AG09319 (cell line): ENCODE data around the gene FBXO34.

Experiments
- DNase-seq: peaks from one replicate; pipeline ENCODE4 v3.0.0-alpha.2; 2010; ENCODE audit warnings: low read depth; ENCODE audit errors: extremely low read depth
- TF ChIP-seq, protein P1 (sequence below): IDR thresholded peaks from 2 replicates; pipeline ENCODE4 v1.5.1; 2011; ENCODE audit warnings: low read depth, mild to moderate bottlenecking, inconsistent platforms, low read length, moderate library complexity

The FBXO34 gene, protein sequence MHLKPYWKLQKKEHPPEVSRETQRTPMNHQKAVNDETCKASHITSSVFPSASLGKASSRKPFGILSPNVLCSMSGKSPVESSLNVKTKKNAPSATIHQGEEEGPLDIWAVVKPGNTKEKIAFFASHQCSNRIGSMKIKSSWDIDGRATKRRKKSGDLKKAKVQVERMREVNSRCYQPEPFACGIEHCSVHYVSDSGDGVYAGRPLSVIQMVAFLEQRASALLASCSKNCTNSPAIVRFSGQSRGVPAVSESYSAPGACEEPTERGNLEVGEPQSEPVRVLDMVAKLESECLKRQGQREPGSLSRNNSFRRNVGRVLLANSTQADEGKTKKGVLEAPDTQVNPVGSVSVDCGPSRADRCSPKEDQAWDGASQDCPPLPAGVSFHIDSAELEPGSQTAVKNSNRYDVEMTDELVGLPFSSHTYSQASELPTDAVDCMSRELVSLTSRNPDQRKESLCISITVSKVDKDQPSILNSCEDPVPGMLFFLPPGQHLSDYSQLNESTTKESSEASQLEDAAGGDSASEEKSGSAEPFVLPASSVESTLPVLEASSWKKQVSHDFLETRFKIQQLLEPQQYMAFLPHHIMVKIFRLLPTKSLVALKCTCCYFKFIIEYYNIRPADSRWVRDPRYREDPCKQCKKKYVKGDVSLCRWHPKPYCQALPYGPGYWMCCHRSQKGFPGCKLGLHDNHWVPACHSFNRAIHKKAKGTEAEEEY

DNA sequence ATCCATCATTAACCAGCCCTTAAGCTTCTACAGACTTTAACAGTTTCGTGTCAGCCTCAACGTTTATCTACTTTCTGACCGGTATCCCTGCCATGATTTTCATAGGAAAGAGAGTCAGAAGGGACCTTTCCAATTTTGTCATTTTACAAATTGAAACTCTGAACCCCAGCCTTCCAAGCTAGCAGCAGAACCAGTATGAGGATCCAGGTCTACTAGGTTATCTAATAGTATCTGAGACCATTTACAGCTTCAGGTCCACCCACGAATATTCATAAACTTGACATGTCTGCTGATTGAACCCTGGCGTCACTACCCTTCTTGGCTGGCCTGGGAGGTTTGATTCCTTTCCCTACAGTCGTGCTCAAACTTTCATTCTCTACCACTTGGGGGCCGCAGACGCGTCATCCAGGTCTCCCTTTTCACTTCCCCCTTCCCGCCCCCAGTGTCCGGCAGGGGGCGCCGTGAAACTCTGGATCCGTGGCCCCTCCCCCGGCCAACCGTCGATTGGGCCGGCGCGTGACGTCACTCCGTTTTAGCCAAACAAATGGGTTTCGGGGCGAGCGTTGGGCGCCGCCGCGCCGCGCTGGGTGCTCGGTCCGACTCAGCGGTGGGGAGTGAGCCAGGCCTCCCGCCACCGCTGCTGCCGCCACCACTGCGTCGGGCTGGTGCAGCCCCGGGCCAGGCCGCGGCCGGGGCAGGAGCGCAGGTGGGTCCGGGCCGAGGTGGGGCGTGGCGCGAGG is at the start of gene FBXO34:
Gene FBXO34, plus strand, starts transcription at position 590 of the 740 bp plus-strand sequence. CDS start 78,970 bp downstream, outside the sequence.
- TF ChIP-seq, protein P1, sequence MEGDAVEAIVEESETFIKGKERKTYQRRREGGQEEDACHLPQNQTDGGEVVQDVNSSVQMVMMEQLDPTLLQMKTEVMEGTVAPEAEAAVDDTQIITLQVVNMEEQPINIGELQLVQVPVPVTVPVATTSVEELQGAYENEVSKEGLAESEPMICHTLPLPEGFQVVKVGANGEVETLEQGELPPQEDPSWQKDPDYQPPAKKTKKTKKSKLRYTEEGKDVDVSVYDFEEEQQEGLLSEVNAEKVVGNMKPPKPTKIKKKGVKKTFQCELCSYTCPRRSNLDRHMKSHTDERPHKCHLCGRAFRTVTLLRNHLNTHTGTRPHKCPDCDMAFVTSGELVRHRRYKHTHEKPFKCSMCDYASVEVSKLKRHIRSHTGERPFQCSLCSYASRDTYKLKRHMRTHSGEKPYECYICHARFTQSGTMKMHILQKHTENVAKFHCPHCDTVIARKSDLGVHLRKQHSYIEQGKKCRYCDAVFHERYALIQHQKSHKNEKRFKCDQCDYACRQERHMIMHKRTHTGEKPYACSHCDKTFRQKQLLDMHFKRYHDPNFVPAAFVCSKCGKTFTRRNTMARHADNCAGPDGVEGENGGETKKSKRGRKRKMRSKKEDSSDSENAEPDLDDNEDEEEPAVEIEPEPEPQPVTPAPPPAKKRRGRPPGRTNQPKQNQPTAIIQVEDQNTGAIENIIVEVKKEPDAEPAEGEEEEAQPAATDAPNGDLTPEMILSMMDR, result peak; percentile 99
- peak; percentile 87 for DNase-seq

DNA sequence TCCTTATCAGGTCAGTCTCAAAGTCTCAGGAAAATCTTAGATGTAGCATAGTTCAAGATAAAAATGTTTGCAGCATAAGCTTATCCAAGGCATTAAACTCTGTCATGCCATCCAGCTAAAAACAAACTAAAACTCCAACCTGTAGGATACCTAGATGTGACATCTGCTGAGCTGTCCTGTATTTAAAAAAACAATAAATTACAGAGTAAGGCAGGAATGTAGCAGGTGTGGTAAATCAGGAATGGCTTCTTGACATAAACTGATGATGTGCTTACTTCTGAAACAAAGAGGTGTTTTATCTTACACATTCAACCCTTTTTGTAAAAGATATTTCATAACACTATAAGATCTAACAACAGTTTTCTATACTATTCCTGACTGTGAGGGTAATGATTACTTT is 49.3 kb upstream of the FBXO34 start:
- no peak for DNase-seq
- TF ChIP-seq, protein P1, result no peak

DNA sequence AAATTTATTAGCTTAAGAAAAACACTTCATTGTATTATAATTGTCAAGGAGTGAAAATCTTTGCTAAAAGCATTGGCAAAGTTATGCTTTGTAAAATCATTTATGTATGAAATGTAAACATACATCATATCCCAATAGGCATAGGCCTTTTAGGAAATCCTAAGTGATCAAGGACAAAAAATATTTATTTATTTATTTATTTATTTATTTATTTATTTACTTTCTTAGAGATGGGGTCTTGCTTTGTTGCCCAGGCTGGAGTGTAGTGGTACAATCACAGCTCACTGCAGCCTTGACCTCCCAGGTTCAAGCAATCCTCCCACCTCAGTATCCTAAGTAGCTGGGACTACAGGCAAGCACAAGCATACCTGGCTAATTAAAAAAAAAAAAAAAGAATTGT is 47.9 kb upstream of the FBXO34 start:
- DNase-seq, result no peak
- TF ChIP-seq, protein P1, result no peak

DNA sequence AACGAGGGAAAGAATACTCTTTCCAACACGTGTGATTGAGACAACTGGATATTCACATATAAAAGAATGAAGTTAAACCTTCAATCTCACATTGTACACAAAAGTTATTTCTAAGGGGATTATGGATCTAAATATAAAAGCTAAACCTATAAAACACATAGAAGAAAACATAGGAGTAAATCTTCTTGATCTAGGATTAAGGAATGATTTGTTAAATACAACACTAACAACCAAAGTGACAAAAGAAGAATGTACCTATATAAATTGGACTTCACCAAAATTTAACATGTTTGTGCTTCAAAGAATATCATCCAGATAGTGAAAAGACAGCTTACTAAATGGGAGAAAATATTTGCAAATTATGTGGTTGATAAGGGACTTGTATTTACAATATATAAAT is 43.0 kb upstream of the FBXO34 start:
- no peak for DNase-seq
- TF ChIP-seq, protein P1, result no peak

DNA sequence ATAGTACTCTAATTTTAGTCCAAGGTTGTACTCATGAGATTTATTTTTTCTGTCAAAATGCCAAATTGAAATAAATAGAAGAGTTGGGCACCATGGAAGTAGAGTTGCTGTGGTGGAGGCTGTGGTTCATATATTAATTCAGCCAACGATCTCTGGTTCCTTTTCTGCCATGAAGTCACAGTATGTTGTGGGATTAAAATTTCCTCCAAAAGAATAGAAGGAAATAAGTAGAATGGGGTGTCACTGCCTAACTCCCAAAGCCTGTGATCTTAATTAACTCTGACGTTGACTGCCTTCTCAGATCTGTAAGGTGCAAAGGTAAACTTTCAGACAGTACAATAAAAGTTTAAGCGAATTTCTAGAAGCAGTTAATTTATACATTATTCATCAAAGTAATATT is 37.6 kb upstream of the FBXO34 start:
- TF ChIP-seq, protein P1, result no peak
- DNase-seq, result no peak

DNA sequence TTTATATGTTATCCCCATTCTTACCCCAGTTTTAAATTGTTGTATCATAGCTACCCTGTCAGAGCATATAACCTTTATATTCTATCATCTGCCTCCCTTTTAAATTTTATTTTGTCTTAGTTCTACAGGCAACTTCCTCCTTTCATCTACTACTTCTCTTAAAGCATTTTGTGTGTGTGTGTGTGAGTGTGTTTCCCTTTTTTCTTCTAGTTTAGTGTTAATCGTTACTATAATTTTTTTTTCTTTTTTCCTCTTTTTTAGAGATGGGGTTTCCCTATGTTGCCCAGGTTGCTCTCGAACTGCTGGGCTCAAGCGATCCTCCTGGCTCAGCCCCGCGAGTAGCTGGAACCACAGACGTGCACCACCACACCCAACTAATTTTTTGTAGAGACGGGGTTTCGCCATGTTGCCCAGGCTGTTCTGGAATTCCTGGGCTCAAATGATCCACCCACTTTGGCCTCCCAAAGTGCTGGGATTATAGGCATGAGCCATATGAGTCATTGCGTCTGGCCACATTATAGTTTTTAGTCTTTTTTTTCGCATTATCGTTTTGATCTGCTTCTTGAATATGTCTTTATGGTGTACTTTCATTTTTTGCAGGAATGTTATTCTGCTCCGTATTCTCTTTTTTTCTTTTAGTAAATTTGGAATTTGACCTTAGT is 33.1 kb upstream of the FBXO34 start:
- no peak for DNase-seq
- TF ChIP-seq, protein P1, result no peak
